Measurements from ENCODE around the gene PTBP3.
"Not testable (repeated sequence)": the region's sequence is repeated elsewhere in the genome, so short reads cannot be mapped to it uniquely, and the experiment has no call there.

Gene PTBP3

DNA sequence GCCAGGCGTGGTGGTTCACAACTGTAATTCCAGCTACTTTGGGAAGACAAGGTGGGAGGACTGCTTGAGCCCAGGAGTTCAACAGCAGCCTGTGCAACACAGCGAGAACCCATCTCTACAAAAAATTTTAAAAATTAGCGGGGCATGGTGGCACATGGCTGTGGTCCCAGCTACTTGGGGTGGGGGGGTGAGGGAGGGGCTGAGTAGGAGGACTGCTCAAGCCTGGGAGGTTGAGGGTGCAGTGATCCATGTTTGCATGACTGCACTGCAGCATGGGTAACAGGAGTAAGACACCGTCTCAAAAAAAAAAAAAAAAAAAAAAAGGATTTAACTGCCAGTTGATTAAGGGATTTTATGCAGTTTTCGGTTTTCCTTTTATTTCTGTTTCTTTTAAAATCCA is 65.0 kb downstream of the PTBP3 start:
- Histone ChIP-seq H3K27me3 (replicated peaks; ENCODE audit: control insufficient read depth, insufficient read depth, low read length) (no peaks in the 10 kb centered on the region), H3K4me3 (replicated peaks; ENCODE audit: low read depth, low read length) (no peak overlapping the region), H3K36me3 (ENCODE audit: control insufficient read depth, insufficient read depth, low read length) (peaks cover 3% of the 10 kb centered on the region; the same call in 1 of the 2 replicates)
- no peak for DNase-seq (ENCODE audit: extremely low read depth, insufficient read length)
- TF ChIP-seq, protein P1, sequence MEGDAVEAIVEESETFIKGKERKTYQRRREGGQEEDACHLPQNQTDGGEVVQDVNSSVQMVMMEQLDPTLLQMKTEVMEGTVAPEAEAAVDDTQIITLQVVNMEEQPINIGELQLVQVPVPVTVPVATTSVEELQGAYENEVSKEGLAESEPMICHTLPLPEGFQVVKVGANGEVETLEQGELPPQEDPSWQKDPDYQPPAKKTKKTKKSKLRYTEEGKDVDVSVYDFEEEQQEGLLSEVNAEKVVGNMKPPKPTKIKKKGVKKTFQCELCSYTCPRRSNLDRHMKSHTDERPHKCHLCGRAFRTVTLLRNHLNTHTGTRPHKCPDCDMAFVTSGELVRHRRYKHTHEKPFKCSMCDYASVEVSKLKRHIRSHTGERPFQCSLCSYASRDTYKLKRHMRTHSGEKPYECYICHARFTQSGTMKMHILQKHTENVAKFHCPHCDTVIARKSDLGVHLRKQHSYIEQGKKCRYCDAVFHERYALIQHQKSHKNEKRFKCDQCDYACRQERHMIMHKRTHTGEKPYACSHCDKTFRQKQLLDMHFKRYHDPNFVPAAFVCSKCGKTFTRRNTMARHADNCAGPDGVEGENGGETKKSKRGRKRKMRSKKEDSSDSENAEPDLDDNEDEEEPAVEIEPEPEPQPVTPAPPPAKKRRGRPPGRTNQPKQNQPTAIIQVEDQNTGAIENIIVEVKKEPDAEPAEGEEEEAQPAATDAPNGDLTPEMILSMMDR (IDR thresholded peaks at IDR 0.05; ENCODE audit: insufficient read depth, low read length, poor library complexity, severe bottlenecking), result no peak

DNA sequence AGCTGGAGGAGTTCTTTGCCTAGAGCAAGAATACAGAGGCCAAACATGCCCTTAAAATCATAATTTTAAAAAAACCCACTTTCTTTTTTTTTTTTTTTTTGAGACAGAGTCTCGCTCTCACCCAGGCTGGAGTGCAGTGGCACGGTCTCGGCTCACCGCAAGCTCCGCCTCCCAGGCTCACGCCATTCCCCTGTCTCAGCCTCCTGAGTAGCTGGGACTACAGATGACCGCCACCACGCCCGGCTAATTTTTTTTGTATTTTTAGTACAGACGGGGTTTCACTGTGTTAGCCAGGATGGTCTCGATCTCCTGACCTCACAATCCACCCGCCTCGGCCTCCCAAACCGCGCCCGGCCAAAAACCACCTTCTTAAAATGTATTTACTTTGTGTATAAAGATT is 66.3 kb downstream of the PTBP3 start:
- not testable (repeated sequence) for H3K4me3 ChIP-seq (replicated peaks; ENCODE audit: low read depth, low read length); DNase-seq (ENCODE audit: extremely low read depth, insufficient read length); H3K27me3 ChIP-seq (replicated peaks; ENCODE audit: control insufficient read depth, insufficient read depth, low read length); H3K36me3 ChIP-seq (ENCODE audit: control insufficient read depth, insufficient read depth, low read length)

DNA sequence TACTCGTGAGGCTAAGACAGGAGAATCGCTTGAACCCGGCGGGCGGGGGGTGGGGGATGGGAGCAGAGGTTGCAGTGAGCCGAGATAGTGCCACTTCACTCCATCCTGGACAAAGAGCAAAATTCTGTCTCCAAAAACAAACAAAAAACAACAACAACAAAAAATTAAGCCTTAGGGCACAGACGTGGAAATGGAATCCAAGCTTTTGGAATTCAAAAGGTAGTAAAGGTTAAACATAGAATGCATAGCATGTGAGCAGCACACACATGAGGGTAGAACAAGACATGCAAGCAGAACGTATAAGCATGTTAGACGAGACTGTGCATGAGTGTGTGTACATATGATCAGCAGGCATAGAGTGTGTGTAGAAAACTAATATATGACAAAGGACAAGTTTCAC is 68.0 kb downstream of the PTBP3 start:
- TF ChIP-seq, protein P1 (IDR thresholded peaks at IDR 0.05; ENCODE audit: insufficient read depth, low read length, poor library complexity, severe bottlenecking), result no peak
- Histone ChIP-seq H3K36me3 (ENCODE audit: control insufficient read depth, insufficient read depth, low read length) (peaks cover 1% of the 10 kb centered on the region; the same call in 1 of the 2 replicates), H3K4me3 (replicated peaks; ENCODE audit: low read depth, low read length) (no peak overlapping the region), H3K27me3 (replicated peaks; ENCODE audit: control insufficient read depth, insufficient read depth, low read length) (no peaks in the 10 kb centered on the region)
- DNase-seq (ENCODE audit: extremely low read depth, insufficient read length), result no peak

DNA sequence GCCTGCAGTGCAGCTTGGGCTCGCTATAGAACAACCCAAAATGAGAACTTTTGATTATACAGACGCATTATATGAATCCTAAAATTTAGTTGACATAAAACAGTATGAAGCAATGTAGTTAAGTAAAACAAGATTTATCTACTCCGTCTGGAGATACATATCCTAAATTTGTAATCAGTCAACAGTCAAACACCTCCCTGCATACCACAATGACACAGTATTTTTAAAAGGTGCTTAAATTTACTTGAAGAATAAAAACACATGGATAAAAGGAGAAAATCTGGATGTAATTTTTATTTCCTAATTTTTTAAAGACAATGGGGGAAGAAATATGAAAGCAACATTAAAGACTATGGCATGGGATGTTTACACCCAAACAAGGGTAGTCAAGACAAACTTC is 70.8 kb downstream of the PTBP3 start:
- H3K36me3 ChIP-seq (ENCODE audit: control insufficient read depth, insufficient read depth, low read length), result peaks cover 1% of the 10 kb centered on the region
- TF ChIP-seq, protein P1 (IDR thresholded peaks at IDR 0.05; ENCODE audit: insufficient read depth, low read length, poor library complexity, severe bottlenecking), result no peak
- H3K4me3 ChIP-seq (replicated peaks; ENCODE audit: low read depth, low read length), result no peak overlapping the region
- no peak for DNase-seq (ENCODE audit: extremely low read depth, insufficient read length)
- no peaks in the 10 kb centered on the region for H3K27me3 ChIP-seq (replicated peaks; ENCODE audit: control insufficient read depth, insufficient read depth, low read length)

DNA sequence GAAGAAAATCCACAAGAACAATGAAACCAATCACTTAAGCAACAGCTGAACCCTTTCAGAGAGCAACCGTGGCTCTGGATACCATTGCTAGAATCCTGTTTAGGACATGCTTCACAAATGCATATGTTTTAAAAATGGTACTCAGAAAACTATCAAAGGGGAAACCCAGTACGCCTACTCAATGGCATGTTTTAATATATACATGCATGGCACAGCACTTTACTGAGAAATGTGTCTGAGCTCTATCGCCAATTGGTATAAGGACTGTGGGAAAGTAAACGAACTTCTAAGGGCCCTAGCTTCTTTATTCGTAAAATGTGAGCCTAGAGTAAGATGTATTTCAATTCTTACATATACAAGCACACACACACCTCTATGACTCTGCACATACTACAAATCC is 72.3 kb downstream of the PTBP3 start:
- TF ChIP-seq, protein P1 (IDR thresholded peaks at IDR 0.05; ENCODE audit: insufficient read depth, low read length, poor library complexity, severe bottlenecking), result no peak
- Histone ChIP-seq H3K36me3 (ENCODE audit: control insufficient read depth, insufficient read depth, low read length) (peaks cover 1% of the 10 kb centered on the region), H3K4me3 (replicated peaks; ENCODE audit: low read depth, low read length) (no peak overlapping the region), H3K27me3 (replicated peaks; ENCODE audit: control insufficient read depth, insufficient read depth, low read length) (no peaks in the 10 kb centered on the region)
- no peak for DNase-seq (ENCODE audit: extremely low read depth, insufficient read length)

DNA sequence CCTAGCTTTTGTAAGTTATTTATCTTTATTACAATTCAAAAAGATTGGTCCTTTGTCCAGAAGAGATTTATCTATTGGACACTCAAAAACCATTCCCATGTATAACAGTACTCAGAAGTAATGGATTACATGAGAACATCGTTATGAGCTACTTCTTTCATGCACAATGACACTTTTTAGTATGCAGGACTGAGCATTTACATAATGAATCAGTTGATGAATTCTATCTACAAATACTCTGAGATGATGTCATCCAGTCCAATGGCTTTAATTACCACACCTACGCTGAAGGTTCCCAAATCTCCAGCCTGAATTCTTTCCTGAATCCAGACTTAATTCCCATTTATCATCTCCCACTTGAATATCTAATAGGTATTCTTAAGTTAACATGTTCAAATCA is 75.3 kb downstream of the PTBP3 start:
- Histone ChIP-seq H3K4me3 (replicated peaks; ENCODE audit: low read depth, low read length) (no peak overlapping the region), H3K36me3 (ENCODE audit: control insufficient read depth, insufficient read depth, low read length) (peaks cover 1% of the 10 kb centered on the region), H3K27me3 (replicated peaks; ENCODE audit: control insufficient read depth, insufficient read depth, low read length) (no peaks in the 10 kb centered on the region)
- DNase-seq (ENCODE audit: extremely low read depth, insufficient read length), result no peak
- TF ChIP-seq, protein P1 (IDR thresholded peaks at IDR 0.05; ENCODE audit: insufficient read depth, low read length, poor library complexity, severe bottlenecking), result no peak

Measured in GM06990 (cell line).